Measurements from ENCODE around the gene IER5.

- TF ChIP-seq, protein P1, sequence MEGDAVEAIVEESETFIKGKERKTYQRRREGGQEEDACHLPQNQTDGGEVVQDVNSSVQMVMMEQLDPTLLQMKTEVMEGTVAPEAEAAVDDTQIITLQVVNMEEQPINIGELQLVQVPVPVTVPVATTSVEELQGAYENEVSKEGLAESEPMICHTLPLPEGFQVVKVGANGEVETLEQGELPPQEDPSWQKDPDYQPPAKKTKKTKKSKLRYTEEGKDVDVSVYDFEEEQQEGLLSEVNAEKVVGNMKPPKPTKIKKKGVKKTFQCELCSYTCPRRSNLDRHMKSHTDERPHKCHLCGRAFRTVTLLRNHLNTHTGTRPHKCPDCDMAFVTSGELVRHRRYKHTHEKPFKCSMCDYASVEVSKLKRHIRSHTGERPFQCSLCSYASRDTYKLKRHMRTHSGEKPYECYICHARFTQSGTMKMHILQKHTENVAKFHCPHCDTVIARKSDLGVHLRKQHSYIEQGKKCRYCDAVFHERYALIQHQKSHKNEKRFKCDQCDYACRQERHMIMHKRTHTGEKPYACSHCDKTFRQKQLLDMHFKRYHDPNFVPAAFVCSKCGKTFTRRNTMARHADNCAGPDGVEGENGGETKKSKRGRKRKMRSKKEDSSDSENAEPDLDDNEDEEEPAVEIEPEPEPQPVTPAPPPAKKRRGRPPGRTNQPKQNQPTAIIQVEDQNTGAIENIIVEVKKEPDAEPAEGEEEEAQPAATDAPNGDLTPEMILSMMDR (conservative IDR thresholded peaks at IDR 0.05), result no peak
- no peak for TF ChIP-seq EZH2 (IDR thresholded peaks at IDR 0.05; ENCODE audit: low read depth)
These were observed 11.6 kb upstream of the IER5 start for GRCh38 chr1:181076852-181077251.

All from PC-9 (cell line).